NT2/D1 (cell line): Measurements from ENCODE around the gene YPEL1.

ENCODE experiments used
- SUZ12 ChIP-seq: IDR thresholded peaks from 2 replicates; pipeline ENCODE4 v1.6.1; 2011; ENCODE audit not compliant: insufficient read length, insufficient read depth; ENCODE audit errors: extremely low read depth
- YY1 ChIP-seq: IDR thresholded peaks from 2 replicates; pipeline ENCODE4 v1.6.1; 2011; ENCODE audit not compliant: insufficient read length, insufficient read depth
- ZNF274 ChIP-seq: IDR thresholded peaks from 2 replicates; pipeline ENCODE4 v1.6.1; 2011; ENCODE audit warnings: mild to moderate bottlenecking, low read depth, low read length

GRCh38 chr22:21736948-21737347, 1.4 kb upstream of the YPEL1 start:
- TF ChIP-seq YY1 (no peak), ZNF274 (no peak), SUZ12 (no peak)
